SU-DHL-6 (cell line): ENCODE results near the gene GRIK4.

Experiments
- EZH2phosphoT487 ChIP-seq: fragments of 200-600 bp; sonication (generic), shearing (Covaris generic); conservative IDR thresholded peaks from 2 replicates; pipeline ENCODE4 v1.6.1; 2018; ENCODE audit warnings: mild to moderate bottlenecking, antibody characterized with exemption, low read length, moderate library complexity, mixed read lengths
- TF ChIP-seq, protein P1 (sequence below): fragments of 200-600 bp; sonication (generic); IDR thresholded peaks from one replicate; pipeline ENCODE4 v1.5.1; 2017; ENCODE audit warnings: antibody characterized with exemption, mild to moderate bottlenecking, low read length, moderate library complexity; ENCODE audit not compliant: insufficient read depth, poor library complexity, severe bottlenecking

DNA sequence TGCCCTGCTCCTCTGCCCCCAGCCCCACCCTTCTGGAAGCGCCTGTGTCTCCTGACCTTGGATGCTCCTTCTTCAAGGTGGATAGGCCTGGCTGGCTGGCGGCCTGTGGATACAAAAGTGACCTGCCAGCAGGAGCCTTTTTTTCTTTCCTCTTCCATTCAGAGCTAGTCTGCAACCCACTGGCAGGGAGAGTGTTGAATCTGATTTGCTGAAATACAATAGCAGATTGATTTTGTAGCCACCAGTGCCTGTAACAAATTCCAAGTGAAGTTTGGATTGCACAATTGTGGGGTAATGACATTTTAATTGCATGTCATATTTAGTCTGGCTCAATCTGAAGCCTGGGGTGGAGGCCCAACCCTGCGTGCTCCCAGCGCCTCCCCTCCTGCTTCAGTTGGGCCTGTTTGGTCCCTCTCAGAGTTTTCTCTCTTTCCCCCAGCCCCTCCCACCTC lies 97.2 kb downstream of the GRIK4 start:
- TF ChIP-seq, protein P1, sequence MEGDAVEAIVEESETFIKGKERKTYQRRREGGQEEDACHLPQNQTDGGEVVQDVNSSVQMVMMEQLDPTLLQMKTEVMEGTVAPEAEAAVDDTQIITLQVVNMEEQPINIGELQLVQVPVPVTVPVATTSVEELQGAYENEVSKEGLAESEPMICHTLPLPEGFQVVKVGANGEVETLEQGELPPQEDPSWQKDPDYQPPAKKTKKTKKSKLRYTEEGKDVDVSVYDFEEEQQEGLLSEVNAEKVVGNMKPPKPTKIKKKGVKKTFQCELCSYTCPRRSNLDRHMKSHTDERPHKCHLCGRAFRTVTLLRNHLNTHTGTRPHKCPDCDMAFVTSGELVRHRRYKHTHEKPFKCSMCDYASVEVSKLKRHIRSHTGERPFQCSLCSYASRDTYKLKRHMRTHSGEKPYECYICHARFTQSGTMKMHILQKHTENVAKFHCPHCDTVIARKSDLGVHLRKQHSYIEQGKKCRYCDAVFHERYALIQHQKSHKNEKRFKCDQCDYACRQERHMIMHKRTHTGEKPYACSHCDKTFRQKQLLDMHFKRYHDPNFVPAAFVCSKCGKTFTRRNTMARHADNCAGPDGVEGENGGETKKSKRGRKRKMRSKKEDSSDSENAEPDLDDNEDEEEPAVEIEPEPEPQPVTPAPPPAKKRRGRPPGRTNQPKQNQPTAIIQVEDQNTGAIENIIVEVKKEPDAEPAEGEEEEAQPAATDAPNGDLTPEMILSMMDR, result no peak
- TF ChIP-seq EZH2phosphoT487, result no peak
